Measurements from ENCODE around the gene CFAP221. TPM values are rescaled to one million over a fixed set of nuclear protein-coding genes. Genes with fewer than 3 reads are reported as not detected.
"Not testable (repeated sequence)": the region's sequence is repeated elsewhere in the genome, so short reads cannot be mapped to it uniquely, and the experiment has no call there.

Gene CFAP221
- total and polyA plus RNA-seq, 7 experiments from 2014 or later = not detected

- ChIA-PET CTCF (no interaction called here), POLR2A (no interaction called here)
- Histone ChIP-seq H3K4me1 (ENCODE audit: control insufficient read depth in 2 of 2, insufficient read depth in 2 of 2, low read length in 2 of 2) (no peaks in the 10 kb centered on the region), H3K9me3 (ENCODE audit: control insufficient read depth in 2 of 3, low read length in 3 of 3) (peaks cover 0 to 13% (median 0%) of the 10 kb centered on the region in 3 experiments), H3K4me3 (ENCODE audit: low read length) (no peak overlapping the region), H3K27me3 (ENCODE audit: control insufficient read depth in 2 of 2, insufficient read depth in 2 of 2, low read length in 2 of 2) (no peaks in the 10 kb centered on the region), H3K36me3 (ENCODE audit: control insufficient read depth in 2 of 3, insufficient read depth in 3 of 3, low read length in 3 of 3) (no peaks in the 10 kb centered on the region), H3K27ac (ENCODE audit: low read depth, low read length) (no peak overlapping the region)
- Mint-ChIP-seq H3K27ac (no peak overlapping the region), H3K9me3 (peaks cover 6 to 32% (median 12%) of the 10 kb centered on the region in 11 donors), H3K27me3 (peaks cover 15 to 55% (median 36%) of the 10 kb centered on the region in 5 donors), H3K4me3 (no peak overlapping the region), H3K36me3 (peaks cover 0 to 12% (median 5%) of the 10 kb centered on the region in 5 donors), H3K4me1 (no peaks in the 10 kb centered on the region)
- intact Hi-C loops (cut with micrococcal nuclease) = no loop called here
- no peak for ATAC-seq
- no peak for DNase-seq
These were observed 65.1 kb downstream of the CFAP221 start for GRCh38 chr2:119609337-119609736.

GRCh38 chr2:119614140-119614539 is 69.9 kb downstream of the CFAP221 start:
- DNase-seq; H3K36me3 ChIP-seq (ENCODE audit: control insufficient read depth in 2 of 3, insufficient read depth in 3 of 3, low read length in 3 of 3); ATAC-seq; H3K4me1 ChIP-seq (ENCODE audit: control insufficient read depth in 2 of 2, insufficient read depth in 2 of 2, low read length in 2 of 2); intact Hi-C loops (cut with micrococcal nuclease); POLR2A ChIA-PET; H3K4me1 Mint-ChIP-seq; H3K4me3 Mint-ChIP-seq; H3K27me3 ChIP-seq (ENCODE audit: control insufficient read depth in 2 of 2, insufficient read depth in 2 of 2, low read length in 2 of 2); H3K27ac Mint-ChIP-seq; H3K27ac ChIP-seq (ENCODE audit: low read depth, low read length); H3K4me3 ChIP-seq (ENCODE audit: low read length); CTCF ChIA-PET: not testable (repeated sequence)
- Mint-ChIP-seq H3K9me3 (peaks cover 16 to 54% (median 23%) of the 10 kb centered on the region in 11 donors), H3K27me3 (peaks cover 5 to 48% (median 39%) of the 10 kb centered on the region in 5 donors), H3K36me3 (peaks cover 0 to 29% (median 16%) of the 10 kb centered on the region in 5 donors)
- peaks cover 0 to 20% (median 0%) of the 10 kb centered on the region in 3 experiments for H3K9me3 ChIP-seq (ENCODE audit: control insufficient read depth in 2 of 3, low read length in 3 of 3)

- Mint-ChIP-seq H3K27ac (no peak overlapping the region), H3K36me3 (peaks cover 0 to 29% (median 16%) of the 10 kb centered on the region in 5 donors), H3K4me1 (peaks cover 0 to 4% (median 0%) of the 10 kb centered on the region in 7 donors), H3K27me3 (peaks cover 6 to 53% (median 35%) of the 10 kb centered on the region in 5 donors), H3K9me3 (peaks cover 16 to 52% (median 23%) of the 10 kb centered on the region in 11 donors), H3K4me3 (no peak overlapping the region)
- POLR2A ChIA-PET = no interaction called here
- DNase-seq (no peak), ATAC-seq (no peak)
- Histone ChIP-seq H3K36me3 (ENCODE audit: control insufficient read depth in 2 of 3, insufficient read depth in 3 of 3, low read length in 3 of 3) (no peaks in the 10 kb centered on the region), H3K9me3 (ENCODE audit: control insufficient read depth in 2 of 3, low read length in 3 of 3) (peaks cover 0 to 20% (median 0%) of the 10 kb centered on the region in 3 experiments), H3K4me3 (ENCODE audit: low read length) (no peak overlapping the region), H3K27me3 (ENCODE audit: control insufficient read depth in 2 of 2, insufficient read depth in 2 of 2, low read length in 2 of 2) (no peaks in the 10 kb centered on the region), H3K4me1 (ENCODE audit: control insufficient read depth in 2 of 2, insufficient read depth in 2 of 2, low read length in 2 of 2) (no peaks in the 10 kb centered on the region), H3K27ac (ENCODE audit: low read depth, low read length) (no peak overlapping the region)
- CTCF ChIA-PET = no interaction called here
- intact Hi-C loops (cut with micrococcal nuclease) = no loop called here
These were observed 72.2 kb downstream of the CFAP221 start for GRCh38 chr2:119616421-119616820.

GRCh38 chr2:119617455-119617854 is 73.2 kb downstream of the CFAP221 start:
- Mint-ChIP-seq H3K4me3 (no peak overlapping the region), H3K9me3 (peaks cover 16 to 44% (median 23%) of the 10 kb centered on the region in 11 donors), H3K27ac (no peak overlapping the region), H3K27me3 (peaks cover 11 to 45% (median 37%) of the 10 kb centered on the region in 5 donors), H3K4me1 (peaks cover 0 to 4% (median 0%) of the 10 kb centered on the region in 7 donors), H3K36me3 (peaks cover 0 to 25% (median 16%) of the 10 kb centered on the region in 5 donors)
- no peak overlapping the region for H3K4me3 ChIP-seq (ENCODE audit: low read length)
- H3K9me3 ChIP-seq (ENCODE audit: control insufficient read depth in 2 of 3, low read length in 3 of 3) = peaks cover 0 to 20% (median 0%) of the 10 kb centered on the region in 3 experiments
- H3K27me3 ChIP-seq (ENCODE audit: control insufficient read depth in 2 of 2, insufficient read depth in 2 of 2, low read length in 2 of 2) = no peaks in the 10 kb centered on the region
- ChIA-PET POLR2A (no interaction called here), CTCF (no interaction called here)
- no peak for DNase-seq
- no peak overlapping the region for H3K27ac ChIP-seq (ENCODE audit: low read depth, low read length)
- H3K4me1 ChIP-seq (ENCODE audit: control insufficient read depth in 2 of 2, insufficient read depth in 2 of 2, low read length in 2 of 2) = no peaks in the 10 kb centered on the region
- intact Hi-C loops (cut with micrococcal nuclease) = no loop called here
- no peak for ATAC-seq
- H3K36me3 ChIP-seq (ENCODE audit: control insufficient read depth in 2 of 3, insufficient read depth in 3 of 3, low read length in 3 of 3) = no peaks in the 10 kb centered on the region

GRCh38 chr2:119618725-119619124 is 74.5 kb downstream of the CFAP221 start:
- H3K4me1 Mint-ChIP-seq; intact Hi-C loops (cut with micrococcal nuclease); H3K4me3 Mint-ChIP-seq; ATAC-seq; H3K4me1 ChIP-seq (ENCODE audit: control insufficient read depth in 2 of 2, insufficient read depth in 2 of 2, low read length in 2 of 2); H3K27ac ChIP-seq (ENCODE audit: low read depth, low read length); CTCF ChIA-PET; H3K27ac Mint-ChIP-seq; DNase-seq; H3K4me3 ChIP-seq (ENCODE audit: low read length); POLR2A ChIA-PET; H3K36me3 ChIP-seq (ENCODE audit: control insufficient read depth in 2 of 3, insufficient read depth in 3 of 3, low read length in 3 of 3); H3K27me3 ChIP-seq (ENCODE audit: control insufficient read depth in 2 of 2, insufficient read depth in 2 of 2, low read length in 2 of 2): not testable (repeated sequence)
- peaks cover 0 to 24% (median 16%) of the 10 kb centered on the region in 5 donors for H3K36me3 Mint-ChIP-seq
- H3K9me3 ChIP-seq (ENCODE audit: control insufficient read depth in 2 of 3, low read length in 3 of 3) = peaks cover 0 to 12% (median 0%) of the 10 kb centered on the region in 3 experiments
- peaks cover 14 to 41% (median 36%) of the 10 kb centered on the region in 5 donors for H3K27me3 Mint-ChIP-seq
- H3K9me3 Mint-ChIP-seq = peaks cover 13 to 36% (median 22%) of the 10 kb centered on the region in 11 donors

- DNase-seq (no peak), ATAC-seq (no peak)
- intact Hi-C loops (cut with micrococcal nuclease) = no loop called here
- Mint-ChIP-seq H3K4me1 (no peaks in the 10 kb centered on the region), H3K9me3 (peaks cover 0 to 7% (median 0%) of the 10 kb centered on the region in 11 donors), H3K27me3 (peaks cover 5 to 17% (median 6%) of the 10 kb centered on the region in 5 donors), H3K4me3 (no peak overlapping the region), H3K36me3 (peaks cover 0 to 3% (median 0%) of the 10 kb centered on the region in 5 donors), H3K27ac (no peak overlapping the region)
- no peak overlapping the region for H3K27ac ChIP-seq (ENCODE audit: low read depth, low read length)
- no peaks in the 10 kb centered on the region for H3K9me3 ChIP-seq (ENCODE audit: control insufficient read depth in 2 of 3, low read length in 3 of 3)
- ChIA-PET POLR2A (no interaction called here), CTCF (no interaction called here)
- H3K4me1 ChIP-seq (ENCODE audit: control insufficient read depth in 2 of 2, insufficient read depth in 2 of 2, low read length in 2 of 2) = no peaks in the 10 kb centered on the region
- H3K4me3 ChIP-seq (ENCODE audit: low read length) = no peak overlapping the region
- H3K27me3 ChIP-seq (ENCODE audit: control insufficient read depth in 2 of 2, insufficient read depth in 2 of 2, low read length in 2 of 2) = no peaks in the 10 kb centered on the region
- H3K36me3 ChIP-seq (ENCODE audit: control insufficient read depth in 2 of 3, insufficient read depth in 3 of 3, low read length in 3 of 3) = no peaks in the 10 kb centered on the region
These were observed 81.0 kb downstream of the CFAP221 start for GRCh38 chr2:119625226-119625625.

- DNase-seq (no peak), ATAC-seq (no peak)
- no peak overlapping the region for H3K27ac ChIP-seq (ENCODE audit: low read depth, low read length)
- H3K9me3 ChIP-seq (ENCODE audit: control insufficient read depth in 2 of 3, low read length in 3 of 3) = no peaks in the 10 kb centered on the region
- Mint-ChIP-seq H3K36me3 (peaks cover 0 to 3% (median 0%) of the 10 kb centered on the region in 5 donors), H3K9me3 (peaks cover 0 to 5% (median 2%) of the 10 kb centered on the region in 11 donors), H3K27ac (no peak overlapping the region), H3K27me3 (peaks cover 5 to 28% (median 13%) of the 10 kb centered on the region in 5 donors), H3K4me3 (no peak overlapping the region), H3K4me1 (no peaks in the 10 kb centered on the region)
- intact Hi-C loops (cut with micrococcal nuclease) = no loop called here
- no peaks in the 10 kb centered on the region for H3K36me3 ChIP-seq (ENCODE audit: control insufficient read depth in 2 of 3, insufficient read depth in 3 of 3, low read length in 3 of 3)
- no peaks in the 10 kb centered on the region for H3K27me3 ChIP-seq (ENCODE audit: control insufficient read depth in 2 of 2, insufficient read depth in 2 of 2, low read length in 2 of 2)
- ChIA-PET POLR2A (no interaction called here), CTCF (interaction anchor here (2.5 kb wide), 1 partner anchor 13 kb away, joined by 8 read pairs; no protein-coding TSS in a partner anchor)
- H3K4me3 ChIP-seq (ENCODE audit: low read length) = no peak overlapping the region
- no peaks in the 10 kb centered on the region for H3K4me1 ChIP-seq (ENCODE audit: control insufficient read depth in 2 of 2, insufficient read depth in 2 of 2, low read length in 2 of 2)
These were observed 85.1 kb downstream of the CFAP221 start for GRCh38 chr2:119629323-119629825.
